Ishikawa (cell line): Measurements from ENCODE around the gene CERT1.

Experiments
- CEBPB ChIP-seq: IDR thresholded peaks from 2 replicates; pipeline ENCODE4 v1.6.1; 2012
- CREB1 ChIP-seq: IDR thresholded peaks from 2 replicates; pipeline ENCODE4 v1.6.1; 2012; ENCODE audit warnings: low read depth
- EGR1 ChIP-seq: IDR thresholded peaks from 2 replicates; pipeline ENCODE4 v1.6.1; 2012
- EP300 ChIP-seq: IDR thresholded peaks from 2 replicates; pipeline ENCODE4 v1.6.1; 2012; ENCODE audit warnings: borderline replicate concordance
- FOXM1 ChIP-seq: IDR thresholded peaks from 2 replicates; pipeline ENCODE4 v1.6.1; 2012; ENCODE audit warnings: low read depth, borderline replicate concordance
- MAX ChIP-seq: IDR thresholded peaks from 2 replicates; pipeline ENCODE4 v1.6.1; 2012
- NFIC ChIP-seq: IDR thresholded peaks from 2 replicates; pipeline ENCODE4 v1.6.1; 2012
- RAD21 ChIP-seq: IDR thresholded peaks from 2 replicates; pipeline ENCODE4 v1.6.1; 2012; ENCODE audit warnings: low read depth
- REST ChIP-seq: IDR thresholded peaks from 2 replicates; pipeline ENCODE4 v1.6.1; 2012; ENCODE audit warnings: low read depth, mild to moderate bottlenecking
- TAF1 ChIP-seq: IDR thresholded peaks from 2 replicates; pipeline ENCODE4 v1.6.1; 2012; ENCODE audit warnings: low read depth, mild to moderate bottlenecking
- TCF12 ChIP-seq: IDR thresholded peaks from 2 replicates; pipeline ENCODE4 v1.6.1; 2012; ENCODE audit warnings: low read depth
- TEAD4 ChIP-seq: IDR thresholded peaks from 2 replicates; pipeline ENCODE4 v1.6.1; 2012
- USF1 ChIP-seq: IDR thresholded peaks from 2 replicates; pipeline ENCODE4 v1.6.1; 2012
- YY1 ChIP-seq: IDR thresholded peaks from 2 replicates; pipeline ENCODE4 v1.6.1; 2012; ENCODE audit warnings: low read depth
- ZBTB7A ChIP-seq: IDR thresholded peaks from 2 replicates; pipeline ENCODE4 v1.6.1; 2012; ENCODE audit warnings: low read depth

Gene CERT1

GRCh38 chr5:75441560-75441959 lies 69.9 kb downstream of the CERT1 start:
- TF ChIP-seq TEAD4 (no peak), EP300 (no peak), TAF1 (no peak), YY1 (no peak), EGR1 (no peak), RAD21 (no peak), FOXM1 (no peak), CREB1 (no peak), ZBTB7A (no peak), MAX (no peak), USF1 (no peak), CEBPB (no peak)

- TF ChIP-seq CREB1: no peak
- TF ChIP-seq TCF12: no peak
- no peak for TF ChIP-seq TEAD4
- no peak for TF ChIP-seq MAX
- TF ChIP-seq EGR1: no peak
- no peak for TF ChIP-seq NFIC
- no peak for TF ChIP-seq TAF1
- TF ChIP-seq USF1: no peak
- no peak for TF ChIP-seq EP300
These were observed 72.2 kb downstream of the CERT1 start for GRCh38 chr5:75439276-75439675.

- TF ChIP-seq TEAD4 (no peak), CEBPB (no peak), ZBTB7A (no peak)
These were observed 72.7 kb downstream of the CERT1 start for GRCh38 chr5:75438722-75439121.

- no peak for TF ChIP-seq CREB1
These were observed 76.3 kb downstream of the CERT1 start for GRCh38 chr5:75435096-75435495.

GRCh38 chr5:75433814-75434506 lies 77.5 kb downstream of the CERT1 start:
- TF ChIP-seq MAX: no peak
- TF ChIP-seq EGR1: no peak
- no peak for TF ChIP-seq REST
- TF ChIP-seq CREB1: no peak
- no peak for TF ChIP-seq TAF1
- no peak for TF ChIP-seq YY1
- no peak for TF ChIP-seq USF1

- TF ChIP-seq CREB1: no peak
- TF ChIP-seq CEBPB: no peak
- no peak for TF ChIP-seq MAX
- no peak for TF ChIP-seq USF1
- TF ChIP-seq TAF1: no peak
These were observed 97.2 kb downstream of the CERT1 start for GRCh38 chr5:75414241-75414640.

GRCh38 chr5:75412111-75412990 lies 99.1 kb downstream of the CERT1 start:
- no peak for TF ChIP-seq EGR1
- TF ChIP-seq RAD21: no peak
- no peak for TF ChIP-seq CEBPB
- TF ChIP-seq TEAD4: no peak
- TF ChIP-seq YY1: no peak
- TF ChIP-seq CREB1: no peak
- TF ChIP-seq TAF1: no peak
- no peak for TF ChIP-seq USF1
- no peak for TF ChIP-seq MAX
- no peak for TF ChIP-seq TCF12
- TF ChIP-seq FOXM1: no peak
- TF ChIP-seq NFIC: no peak
- no peak for TF ChIP-seq REST
- no peak for TF ChIP-seq ZBTB7A
- TF ChIP-seq EP300: no peak
